ENCODE measurements around the gene TTC27. TPM values are rescaled to one million over a fixed set of nuclear protein-coding genes. Genes with fewer than 3 reads are reported as not detected.
"Not testable (repeated sequence)": the region's sequence is repeated elsewhere in the genome, so short reads cannot be mapped to it uniquely, and the experiment has no call there.

TTC27 gene
- polyA plus RNA-seq, 10 donors = 12.7 to 20.4 (median 16.7) TPM

GRCh38 chr2:32805104-32806095 is 177.6 kb downstream of the TTC27 start:
- no peak for DNase-seq

GRCh38 chr2:32806857-32807256 is 179.0 kb downstream of the TTC27 start:
- no peak for DNase-seq

- DNase-seq = no peak
Observed at GRCh38 chr2:32807662-32808061, 179.8 kb downstream of the TTC27 start.

GRCh38 chr2:32810909-32811495 is 183.2 kb downstream of the TTC27 start:
- no peak for DNase-seq

GRCh38 chr2:32811696-32812095 is 183.8 kb downstream of the TTC27 start:
- no peak for DNase-seq

- peak in 2 of 3 donors; percentile 23 to 46 for DNase-seq
Observed at GRCh38 chr2:32812316-32812715, 184.5 kb downstream of the TTC27 start.

- DNase-seq = no peak
Observed at GRCh38 chr2:32820088-32820487, 192.2 kb downstream of the TTC27 start.

- DNase-seq = no peak
Observed at GRCh38 chr2:32820701-32821100, 192.9 kb downstream of the TTC27 start.

- DNase-seq = no peak
Observed at GRCh38 chr2:32824070-32824809, 196.4 kb downstream of the TTC27 start.

GRCh38 chr2:32825291-32825712 is 197.5 kb downstream of the TTC27 start:
- peak; percentile 33 to 70 (median 42) for DNase-seq

GRCh38 chr2:32830196-32830595 is 202.3 kb downstream of the TTC27 start:
- no peak for DNase-seq

- peak in 1 of 3 donors; percentile 51 for DNase-seq
Observed at GRCh38 chr2:32832821-32833220, 205.0 kb downstream of the TTC27 start.

GRCh38 chr2:32833709-32834108 is 205.9 kb downstream of the TTC27 start:
- no peak for DNase-seq

GRCh38 chr2:32835148-32835547 is 207.3 kb downstream of the TTC27 start:
- DNase-seq = no peak

- no peak for DNase-seq
Observed at GRCh38 chr2:32836933-32837332, 209.1 kb downstream of the TTC27 start.

- no peak for DNase-seq
Observed at GRCh38 chr2:32838418-32838817, 210.6 kb downstream of the TTC27 start.

- DNase-seq = no peak
Observed at GRCh38 chr2:32838949-32839348, 211.1 kb downstream of the TTC27 start.

GRCh38 chr2:32841931-32842898 is 214.4 kb downstream of the TTC27 start:
- DNase-seq = no peak

- no peak for DNase-seq
Observed at GRCh38 chr2:32843699-32844098, 215.8 kb downstream of the TTC27 start.

GRCh38 chr2:32844253-32844652 is 216.4 kb downstream of the TTC27 start:
- DNase-seq = no peak

GRCh38 chr2:32846274-32846673 is 218.4 kb downstream of the TTC27 start:
- DNase-seq = not testable (repeated sequence)

Data from muscle of back (tissue), 11 donors.